Stomach smooth muscle (tissue), 2 donors: ENCODE measurements around the gene PIK3CD.

Experiments
- H3K27ac ChIP-seq: one replicate; pipeline ENCODE4 v1.7.0; 2013; ENCODE audit warnings: mild to moderate bottlenecking, low read length, inconsistent platforms
- H3K27me3 ChIP-seq, 2 donors: one replicate each; pipeline ENCODE4 v1.7.0; 2013; ENCODE audit warnings: low read length in 2 of 2; ENCODE audit not compliant: insufficient read depth in 2 of 2, control insufficient read depth in 1 of 2
- H3K36me3 ChIP-seq, 2 donors: one replicate each; pipeline ENCODE4 v1.7.0; 2013; ENCODE audit warnings: low read length in 2 of 2; ENCODE audit not compliant: control insufficient read depth in 2 of 2, insufficient read depth in 2 of 2
- H3K4me1 ChIP-seq: one replicate; pipeline ENCODE4 v1.7.0; 2013; ENCODE audit warnings: low read length; ENCODE audit not compliant: control insufficient read depth, insufficient read depth
- H3K4me3 ChIP-seq, 2 donors: one replicate each; pipeline ENCODE4 v1.7.0; 2013; ENCODE audit warnings: low read length in 2 of 2
- H3K9ac ChIP-seq, 2 donors: one replicate each; pipeline ENCODE4 v1.7.0; 2013; ENCODE audit warnings: low read length in 2 of 2, mild to moderate bottlenecking in 1 of 2
- H3K9me3 ChIP-seq, 2 donors: one replicate each; pipeline ENCODE4 v1.7.0; 2013; ENCODE audit warnings: low read length in 2 of 2; ENCODE audit not compliant: control insufficient read depth in 2 of 2
- donor health status: healthy.
- donor health status: Pancreatic carcinoma.

The PIK3CD gene

DNA sequence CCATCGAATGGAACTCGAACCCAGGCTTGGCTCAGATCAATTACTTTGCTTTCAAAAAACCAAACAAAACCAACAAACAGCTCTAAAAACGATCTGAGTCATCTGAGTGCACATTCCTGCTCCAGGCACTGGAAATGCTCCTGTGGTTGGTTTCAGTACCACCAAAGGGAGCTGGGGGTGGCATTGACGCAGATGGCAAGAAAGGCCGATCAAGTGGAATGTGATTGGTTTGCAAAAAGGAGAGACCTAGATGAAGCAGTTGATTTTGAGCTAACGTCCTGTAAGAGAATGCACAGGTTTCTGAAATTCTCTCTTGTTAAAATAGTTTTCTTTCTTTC lies 39.5 kb downstream of the PIK3CD start:
- peaks cover 32% of the 10 kb centered on the region for H3K4me1 ChIP-seq
- H3K27me3 ChIP-seq, result no peaks in the 10 kb centered on the region
- H3K9me3 ChIP-seq, result no peaks in the 10 kb centered on the region
- no peak overlapping the region for H3K4me3 ChIP-seq
- H3K27ac ChIP-seq, result no peak overlapping the region
- H3K36me3 ChIP-seq, result no peaks in the 10 kb centered on the region
- no peak overlapping the region for H3K9ac ChIP-seq

DNA sequence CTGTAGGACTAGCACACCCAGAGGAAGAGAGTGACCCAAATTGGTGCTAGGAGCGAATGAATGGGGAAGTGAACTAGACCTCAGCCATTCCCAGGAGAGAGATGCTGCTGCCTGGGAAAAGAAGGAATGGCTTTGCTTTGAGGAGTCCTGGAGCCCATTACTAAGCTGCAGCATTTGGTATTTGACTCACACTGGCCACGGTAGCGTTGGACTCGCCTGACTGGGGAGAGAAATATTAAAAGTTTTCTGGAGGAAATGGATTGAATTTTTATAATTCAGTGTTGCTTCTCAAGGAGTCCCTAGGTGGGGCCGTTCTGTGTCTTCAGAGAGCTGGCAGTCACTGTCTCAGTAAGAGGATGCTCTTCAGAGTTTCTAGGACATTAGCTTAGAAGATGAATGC lies 40.2 kb downstream of the PIK3CD start:
- Histone ChIP-seq H3K9me3 (no peaks in the 10 kb centered on the region), H3K9ac (no peak overlapping the region), H3K27ac (no peak overlapping the region), H3K4me1 (peaks cover 32% of the 10 kb centered on the region), H3K27me3 (no peaks in the 10 kb centered on the region), H3K4me3 (no peak overlapping the region), H3K36me3 (no peaks in the 10 kb centered on the region)

DNA sequence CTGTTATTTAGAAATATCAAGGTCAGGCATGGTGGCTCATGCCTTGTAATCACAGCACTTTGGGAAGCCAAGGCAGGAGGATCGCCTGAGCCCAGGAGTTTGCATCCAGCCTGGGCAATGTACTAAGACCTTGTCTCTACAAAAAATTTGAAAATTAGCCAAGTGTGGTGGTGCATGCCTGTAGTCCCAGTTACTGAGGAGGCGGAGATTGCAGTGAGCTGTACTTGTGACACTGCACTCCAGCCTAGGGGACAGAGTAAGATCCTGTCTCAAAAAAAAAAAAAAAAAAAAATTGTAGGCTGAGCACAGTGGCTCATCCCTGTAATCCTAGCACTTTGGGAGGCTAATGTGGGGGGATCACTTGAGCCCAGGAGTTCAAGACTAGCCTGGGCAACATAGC lies 45.3 kb downstream of the PIK3CD start:
- Histone ChIP-seq H3K27me3 (no peaks in the 10 kb centered on the region), H3K4me1 (no peaks in the 10 kb centered on the region), H3K9ac (no peak overlapping the region), H3K27ac (no peak overlapping the region), H3K4me3 (no peak overlapping the region), H3K36me3 (no peaks in the 10 kb centered on the region), H3K9me3 (no peaks in the 10 kb centered on the region)

DNA sequence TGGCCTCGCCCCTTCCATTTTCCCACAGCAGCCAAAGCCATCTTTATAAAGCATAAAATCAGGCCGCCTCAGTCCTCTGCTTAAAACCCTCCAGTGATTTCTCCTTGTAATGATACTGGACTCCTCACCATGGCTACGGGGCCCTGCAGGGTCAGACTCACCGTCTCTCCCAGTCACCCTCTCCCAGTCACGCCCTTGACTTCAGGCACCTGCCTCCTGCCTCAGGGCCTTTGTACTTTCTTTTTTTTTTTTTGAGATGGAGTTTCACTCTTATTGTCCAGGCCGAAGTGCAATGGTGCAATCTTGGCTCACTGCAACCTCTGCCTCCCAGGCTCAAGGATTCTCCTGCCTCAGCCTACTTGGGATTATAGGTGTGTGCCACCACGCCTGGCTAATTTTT lies 47.8 kb downstream of the PIK3CD start:
- H3K27ac ChIP-seq, result no peak overlapping the region
- no peaks in the 10 kb centered on the region for H3K9me3 ChIP-seq
- no peaks in the 10 kb centered on the region for H3K4me1 ChIP-seq
- no peak overlapping the region for H3K4me3 ChIP-seq
- H3K36me3 ChIP-seq, result no peaks in the 10 kb centered on the region
- no peak overlapping the region for H3K9ac ChIP-seq
- H3K27me3 ChIP-seq, result no peaks in the 10 kb centered on the region

DNA sequence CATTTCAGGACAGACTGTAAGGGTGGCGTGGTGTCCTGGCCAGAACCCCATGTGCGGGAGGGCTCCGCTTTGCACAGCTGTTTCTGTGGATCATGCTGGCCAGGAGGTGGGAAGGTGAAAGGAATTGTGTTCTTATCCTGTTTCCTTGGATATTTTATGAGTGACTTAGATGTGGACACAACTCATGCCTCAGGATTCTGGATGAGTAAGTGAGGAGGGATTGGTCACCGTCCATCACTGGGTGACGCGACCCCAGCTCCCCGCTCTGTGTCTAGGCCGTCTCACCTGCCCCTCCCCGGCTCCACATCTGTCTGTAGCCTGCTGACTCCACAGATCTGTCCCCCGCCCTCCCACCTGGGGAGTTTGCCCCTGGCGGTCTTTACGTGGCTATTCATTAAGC lies 48.8 kb downstream of the PIK3CD start:
- Histone ChIP-seq H3K9ac (no peak overlapping the region), H3K4me1 (no peaks in the 10 kb centered on the region), H3K4me3 (no peak overlapping the region), H3K36me3 (no peaks in the 10 kb centered on the region), H3K27ac (no peak overlapping the region), H3K27me3 (no peaks in the 10 kb centered on the region), H3K9me3 (no peaks in the 10 kb centered on the region)

DNA sequence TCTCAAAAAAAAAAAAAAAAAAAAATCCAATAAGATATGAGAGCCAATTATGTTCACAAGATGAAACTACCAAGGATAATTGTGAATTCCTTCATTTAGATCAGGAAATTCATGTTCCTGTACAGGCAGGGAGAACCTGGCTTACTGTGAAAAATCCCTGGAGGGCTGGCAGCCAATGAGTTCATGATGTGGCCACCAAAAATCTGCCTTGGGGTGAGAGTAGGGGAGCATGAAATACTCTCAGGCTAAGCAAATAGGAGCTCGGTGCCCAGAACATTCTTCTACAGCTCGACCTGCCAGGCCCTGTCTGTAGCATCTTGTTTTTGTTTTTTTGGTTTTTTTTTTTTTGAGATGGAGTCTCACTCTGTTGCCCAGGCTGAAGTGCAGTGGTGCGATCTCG lies 50.1 kb downstream of the PIK3CD start:
- no peaks in the 10 kb centered on the region for H3K36me3 ChIP-seq
- no peaks in the 10 kb centered on the region for H3K9me3 ChIP-seq
- no peaks in the 10 kb centered on the region for H3K27me3 ChIP-seq
- no peak overlapping the region for H3K4me3 ChIP-seq
- no peak overlapping the region for H3K27ac ChIP-seq
- no peaks in the 10 kb centered on the region for H3K4me1 ChIP-seq
- no peak overlapping the region for H3K9ac ChIP-seq

DNA sequence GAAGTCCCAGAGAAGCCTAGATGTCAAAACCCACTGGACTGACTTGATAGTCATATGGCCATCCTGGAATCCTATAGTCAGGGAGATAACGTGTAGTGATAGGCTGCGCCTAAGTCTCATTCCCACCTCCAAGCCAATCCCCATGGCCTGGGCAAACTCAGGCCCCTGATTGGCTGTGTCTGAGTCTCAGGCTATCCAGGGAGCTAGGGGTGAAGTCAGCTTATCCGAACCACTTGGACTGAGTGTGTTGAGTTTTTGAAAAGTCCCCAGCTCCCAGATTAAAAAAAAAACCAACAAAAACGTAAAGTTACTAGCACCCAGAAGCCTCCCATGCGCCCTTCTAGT lies 51.6 kb downstream of the PIK3CD start:
- Histone ChIP-seq H3K9ac (no peak overlapping the region), H3K9me3 (no peaks in the 10 kb centered on the region), H3K27me3 (no peaks in the 10 kb centered on the region), H3K36me3 (no peaks in the 10 kb centered on the region), H3K27ac (no peak overlapping the region), H3K4me1 (no peaks in the 10 kb centered on the region), H3K4me3 (no peak overlapping the region)

DNA sequence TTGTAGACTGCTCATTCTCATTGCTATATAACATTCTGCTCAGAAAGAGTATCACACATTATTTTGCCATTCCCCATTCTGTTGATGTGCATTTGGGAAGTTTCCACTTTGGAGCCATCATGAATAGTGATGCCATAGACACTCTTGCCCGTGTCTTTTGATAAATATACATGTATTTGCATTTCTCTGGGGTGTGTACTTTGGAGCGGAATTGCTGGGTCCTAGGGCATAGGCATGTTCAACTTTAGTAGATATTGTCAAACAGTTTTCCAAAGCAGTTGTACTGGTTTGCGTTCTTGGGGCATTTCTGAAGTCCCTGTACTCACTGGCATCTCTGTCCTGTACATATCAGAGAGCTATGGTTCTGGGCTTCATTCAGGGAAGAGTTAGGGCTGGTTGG lies 52.1 kb downstream of the PIK3CD start:
- no peak overlapping the region for H3K27ac ChIP-seq

DNA sequence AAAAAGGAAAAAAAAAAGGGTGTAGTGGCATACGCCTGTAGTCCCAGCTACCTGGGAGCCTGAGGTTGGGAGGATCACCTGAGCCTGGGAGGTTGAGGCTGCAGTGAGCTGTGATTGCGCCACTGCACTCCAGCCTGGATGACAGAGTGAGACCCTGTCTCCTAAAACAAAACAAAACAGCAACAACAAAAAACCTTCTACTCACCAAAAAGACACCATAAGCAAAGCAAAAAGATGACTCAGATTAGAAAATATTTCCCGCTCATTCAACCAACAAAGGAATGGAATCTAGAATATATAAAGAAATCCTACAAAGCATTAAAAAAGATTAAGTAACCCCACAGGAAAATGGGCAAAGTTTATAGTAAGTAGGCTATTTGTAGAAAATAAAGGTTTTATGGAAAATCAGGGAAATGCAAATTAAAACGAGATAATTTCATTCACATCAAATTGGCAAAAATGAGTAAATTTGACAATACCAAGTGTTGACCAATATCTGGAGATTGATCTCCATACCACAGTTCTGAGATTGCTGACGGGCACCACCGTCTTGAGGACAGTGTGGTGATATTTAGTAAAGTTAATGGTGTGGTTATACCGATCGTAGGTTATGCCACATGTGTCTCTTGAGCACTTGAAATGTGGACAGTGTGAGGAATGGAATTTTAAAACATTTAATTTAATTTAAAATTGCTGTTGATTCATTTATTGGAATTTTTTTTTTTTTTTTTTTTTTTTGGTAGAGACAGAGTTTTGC lies 54.0 kb downstream of the PIK3CD start:
- Histone ChIP-seq H3K36me3 (peaks cover 0 to 4% of the 10 kb centered on the region in 2 donors), H3K27me3 (no peaks in the 10 kb centered on the region), H3K9ac (no peak overlapping the region), H3K27ac (no peak overlapping the region), H3K4me3 (no peak overlapping the region), H3K4me1 (no peaks in the 10 kb centered on the region), H3K9me3 (no peaks in the 10 kb centered on the region)

More for the DNA sequence above, 52.1 kb downstream of the PIK3CD start:
- no peak overlapping the region for H3K9ac ChIP-seq
- H3K27me3 ChIP-seq, result no peaks in the 10 kb centered on the region
- no peak overlapping the region for H3K4me3 ChIP-seq
- no peaks in the 10 kb centered on the region for H3K4me1 ChIP-seq
- H3K36me3 ChIP-seq, result no peaks in the 10 kb centered on the region
- no peaks in the 10 kb centered on the region for H3K9me3 ChIP-seq

DNA sequence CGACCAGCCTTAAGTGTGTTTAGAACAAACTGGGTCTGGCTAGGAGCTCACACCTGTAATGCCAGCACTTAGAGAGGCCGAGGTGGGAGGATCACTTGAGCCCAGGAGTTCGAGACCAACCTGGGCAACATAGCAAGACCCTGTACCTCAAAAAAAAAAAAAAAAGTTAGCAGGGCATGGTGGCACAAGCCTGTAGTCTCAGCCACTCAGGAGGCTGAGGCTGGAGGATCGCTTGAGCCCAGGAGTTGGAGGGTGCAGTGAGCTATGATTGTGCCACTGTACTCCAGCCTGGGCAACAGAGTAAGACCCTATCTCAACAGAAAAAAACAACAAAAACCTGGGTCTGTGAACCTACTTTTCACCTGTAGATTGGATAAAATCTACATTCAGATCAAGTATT lies 54.6 kb downstream of the PIK3CD start:
- no peaks in the 10 kb centered on the region for H3K9me3 ChIP-seq
- H3K4me3 ChIP-seq, result no peak overlapping the region
- H3K36me3 ChIP-seq, result peaks cover 0 to 5% of the 10 kb centered on the region in 2 donors
- no peaks in the 10 kb centered on the region for H3K4me1 ChIP-seq
- H3K27ac ChIP-seq, result no peak overlapping the region
- H3K9ac ChIP-seq, result no peak overlapping the region
- no peaks in the 10 kb centered on the region for H3K27me3 ChIP-seq

DNA sequence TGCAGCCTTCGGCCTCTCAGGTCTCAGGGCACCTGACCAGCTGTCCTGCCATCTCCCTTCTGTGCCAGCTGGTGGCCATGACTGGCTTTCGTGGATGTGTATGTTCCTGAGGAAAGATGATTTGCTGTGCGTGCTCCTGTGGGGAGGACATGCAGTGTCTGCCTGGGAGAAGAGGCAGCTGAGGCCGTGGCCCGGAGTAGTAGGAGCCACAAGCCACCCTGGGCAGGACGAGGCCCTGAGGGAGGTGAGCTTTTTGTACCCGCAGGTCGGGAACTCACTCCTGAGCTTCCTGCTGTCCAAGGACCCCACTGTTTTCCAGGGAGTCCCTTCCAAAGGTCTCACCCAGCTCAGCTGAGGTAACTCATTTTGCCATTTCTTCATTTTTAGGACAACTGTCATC lies 58.5 kb downstream of the PIK3CD start:
- H3K9me3 ChIP-seq, result no peaks in the 10 kb centered on the region
- H3K9ac ChIP-seq, result no peak overlapping the region
- no peak overlapping the region for H3K4me3 ChIP-seq
- H3K27me3 ChIP-seq, result no peaks in the 10 kb centered on the region
- no peaks in the 10 kb centered on the region for H3K4me1 ChIP-seq
- H3K36me3 ChIP-seq, result peaks cover 0 to 8% of the 10 kb centered on the region in 2 donors
- H3K27ac ChIP-seq, result no peak overlapping the region
